ENCODE results near the gene TK2. TPM values are rescaled to one million over a fixed set of nuclear protein-coding genes. Genes with fewer than 3 reads are reported as not detected.

Gene TK2
- total RNA-seq, 6 experiments from 2014 or later, result 29.1 to 43.8 (median 32.6) TPM

DNA sequence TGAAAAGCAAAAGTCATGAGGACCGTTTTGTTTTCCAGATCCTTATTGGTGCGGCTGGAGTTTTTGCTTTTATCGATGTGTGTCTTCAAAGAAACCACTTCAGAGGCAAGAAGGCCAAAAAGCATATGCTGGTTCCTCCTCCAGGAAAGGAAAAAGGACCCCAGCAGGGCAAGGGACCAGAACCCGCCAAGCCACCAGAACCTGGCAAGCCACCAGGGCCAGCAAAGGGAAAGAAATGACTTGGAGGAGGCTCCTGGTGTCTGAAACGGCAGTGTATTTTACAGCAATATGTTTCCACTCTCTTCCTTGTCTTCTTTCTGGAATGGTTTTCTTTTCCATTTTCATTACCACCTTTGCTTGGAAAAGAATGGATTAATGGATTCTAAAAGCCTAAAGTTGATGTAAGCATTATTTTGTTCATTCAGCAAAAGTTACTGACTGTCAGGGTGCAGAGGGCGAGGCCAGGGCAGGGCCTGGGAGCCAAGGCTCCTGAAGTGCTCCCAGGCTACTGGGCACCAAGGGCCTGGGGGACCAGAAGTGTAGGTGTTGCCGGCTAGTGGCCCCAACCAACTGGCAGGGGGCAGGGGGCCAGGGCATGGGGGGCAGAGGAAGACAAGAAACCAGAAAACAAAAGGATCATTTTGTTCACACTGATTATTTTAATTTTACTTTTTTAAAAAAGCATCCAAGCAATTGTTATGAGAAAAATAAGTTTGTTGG, 38.1 kb upstream of the TK2 start:
- TF ChIP-seq, protein P1, sequence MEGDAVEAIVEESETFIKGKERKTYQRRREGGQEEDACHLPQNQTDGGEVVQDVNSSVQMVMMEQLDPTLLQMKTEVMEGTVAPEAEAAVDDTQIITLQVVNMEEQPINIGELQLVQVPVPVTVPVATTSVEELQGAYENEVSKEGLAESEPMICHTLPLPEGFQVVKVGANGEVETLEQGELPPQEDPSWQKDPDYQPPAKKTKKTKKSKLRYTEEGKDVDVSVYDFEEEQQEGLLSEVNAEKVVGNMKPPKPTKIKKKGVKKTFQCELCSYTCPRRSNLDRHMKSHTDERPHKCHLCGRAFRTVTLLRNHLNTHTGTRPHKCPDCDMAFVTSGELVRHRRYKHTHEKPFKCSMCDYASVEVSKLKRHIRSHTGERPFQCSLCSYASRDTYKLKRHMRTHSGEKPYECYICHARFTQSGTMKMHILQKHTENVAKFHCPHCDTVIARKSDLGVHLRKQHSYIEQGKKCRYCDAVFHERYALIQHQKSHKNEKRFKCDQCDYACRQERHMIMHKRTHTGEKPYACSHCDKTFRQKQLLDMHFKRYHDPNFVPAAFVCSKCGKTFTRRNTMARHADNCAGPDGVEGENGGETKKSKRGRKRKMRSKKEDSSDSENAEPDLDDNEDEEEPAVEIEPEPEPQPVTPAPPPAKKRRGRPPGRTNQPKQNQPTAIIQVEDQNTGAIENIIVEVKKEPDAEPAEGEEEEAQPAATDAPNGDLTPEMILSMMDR (IDR thresholded peaks at IDR 0.05), result no peak
- Mint-ChIP-seq H3K9me3 (no peaks in the 10 kb centered on the region), H3K4me3 (no peak overlapping the region), H3K27ac (no peak overlapping the region), H3K4me1 (ENCODE audit: low read depth) (no peaks in the 10 kb centered on the region), H3K36me3 (ENCODE audit: low read depth) (no peaks in the 10 kb centered on the region), H3K27me3 (ENCODE audit: insufficient read depth) (peaks cover 12% of the 10 kb centered on the region)
- no peak for DNase-seq

DNA sequence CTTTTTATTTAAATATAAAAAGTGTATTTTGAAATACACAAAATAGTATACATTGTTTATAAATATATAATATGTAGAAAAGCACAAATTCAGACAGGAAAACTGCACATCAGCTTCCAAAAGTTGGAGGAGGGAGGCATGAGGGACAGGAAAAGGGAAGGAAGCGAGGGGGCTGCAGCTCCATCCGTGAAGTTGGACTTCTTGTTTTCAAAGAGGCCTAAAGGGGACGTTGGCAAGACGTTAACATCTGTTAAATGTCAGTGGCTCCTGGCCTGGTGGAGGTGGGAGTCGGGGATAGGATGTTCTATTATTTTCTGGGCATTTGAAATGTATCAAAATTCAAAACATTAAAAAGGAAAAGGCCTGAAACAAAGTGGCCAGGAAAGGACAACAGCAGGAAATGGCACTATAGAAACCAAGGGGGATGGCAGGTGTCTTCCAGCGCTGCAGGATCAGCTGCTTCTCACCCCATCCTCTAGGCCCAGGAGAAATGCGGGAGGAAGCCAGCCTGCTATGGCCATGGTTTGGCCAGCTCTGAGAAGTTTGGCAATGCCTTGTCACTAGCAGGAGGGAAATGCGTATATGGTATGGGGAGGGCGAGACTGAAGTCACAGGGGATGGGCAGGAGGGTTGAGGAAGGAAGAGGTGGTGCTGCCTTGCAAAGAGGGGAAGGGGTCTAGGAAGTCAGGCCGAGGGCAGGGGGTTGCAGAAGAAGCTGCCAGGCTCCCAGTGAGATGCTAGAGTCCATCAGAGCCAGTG, 35.7 kb upstream of the TK2 start:
- Mint-ChIP-seq H3K36me3 (ENCODE audit: low read depth) (no peaks in the 10 kb centered on the region), H3K27ac (no peak overlapping the region), H3K9me3 (no peaks in the 10 kb centered on the region), H3K4me1 (ENCODE audit: low read depth) (peaks cover 12% of the 10 kb centered on the region), H3K27me3 (ENCODE audit: insufficient read depth) (peaks cover 2% of the 10 kb centered on the region), H3K4me3 (no peak overlapping the region)
- TF ChIP-seq, protein P1 (IDR thresholded peaks at IDR 0.05), result no peak
- no peak for DNase-seq

DNA sequence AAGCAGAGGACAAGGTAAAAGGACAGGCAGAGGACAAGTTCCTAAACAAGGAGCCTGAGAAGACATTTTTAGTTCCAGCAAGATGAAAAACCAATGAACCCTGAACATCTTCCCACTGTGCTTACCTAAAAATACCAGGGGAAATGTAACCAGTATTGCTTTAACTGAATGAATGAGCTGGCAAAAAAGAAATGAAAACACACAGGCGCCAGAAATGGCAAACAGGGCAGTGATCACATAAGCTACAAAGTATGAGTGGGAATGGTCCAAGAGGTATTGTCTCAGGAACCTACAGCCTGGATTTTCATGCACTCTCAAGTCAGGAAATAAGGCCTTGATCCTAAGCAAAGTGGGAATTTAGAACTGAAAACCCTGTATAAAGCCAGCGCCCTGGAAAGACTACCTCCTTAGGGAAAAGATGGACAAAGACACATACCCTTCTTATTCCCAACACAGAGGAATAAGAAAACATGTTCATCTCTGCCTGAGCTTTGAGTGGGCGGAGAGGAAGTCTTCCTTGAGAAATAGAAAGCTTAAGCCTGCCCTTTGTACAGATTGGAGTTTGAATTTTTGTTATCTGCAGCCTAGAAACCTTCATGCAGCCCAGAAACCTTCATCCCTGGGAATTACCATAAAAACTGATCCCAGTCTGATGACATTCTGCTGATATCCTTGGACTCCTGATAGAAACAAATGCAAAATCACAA, 31.5 kb upstream of the TK2 start:
- peaks cover 20% of the 10 kb centered on the region for H3K4me1 Mint-ChIP-seq (ENCODE audit: low read depth)
- no peak overlapping the region; the same call in 1 of the 2 replicates for H3K27ac Mint-ChIP-seq
- H3K9me3 Mint-ChIP-seq, result no peaks in the 10 kb centered on the region
- DNase-seq, result no peak
- H3K4me3 Mint-ChIP-seq, result no peak overlapping the region
- H3K27me3 Mint-ChIP-seq (ENCODE audit: insufficient read depth), result peaks cover 8% of the 10 kb centered on the region
- TF ChIP-seq, protein P1 (IDR thresholded peaks at IDR 0.05), result no peak
- H3K36me3 Mint-ChIP-seq (ENCODE audit: low read depth), result no peaks in the 10 kb centered on the region

DNA sequence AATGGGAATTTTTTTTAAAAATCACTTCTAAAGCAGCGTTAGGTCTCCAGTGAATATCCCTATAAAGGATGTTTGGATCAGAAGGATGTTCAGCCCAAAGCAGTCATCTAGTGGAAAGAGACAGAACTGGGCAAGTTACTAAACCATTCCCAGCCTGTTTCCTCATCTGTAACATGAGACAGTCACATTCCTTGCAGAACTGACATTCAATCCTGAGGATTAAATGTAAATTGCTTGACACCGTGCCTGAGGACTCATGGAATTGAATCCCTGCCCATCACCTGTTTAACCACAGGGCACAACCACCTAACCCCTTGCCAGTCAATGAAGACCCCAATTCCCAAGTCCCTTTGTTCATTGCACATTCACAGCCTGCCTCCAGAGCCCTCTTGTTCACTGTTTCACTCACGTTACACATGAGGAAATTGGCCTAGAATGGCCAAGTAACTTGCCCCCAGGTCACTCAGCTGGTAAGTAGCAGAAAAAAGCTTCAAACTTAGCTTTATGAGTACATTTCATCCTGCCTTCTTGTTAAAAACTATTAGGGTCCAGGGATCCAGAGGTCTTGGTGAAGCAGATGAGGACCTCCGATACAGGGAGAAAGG, 30.8 kb upstream of the TK2 start:
- Mint-ChIP-seq H3K36me3 (ENCODE audit: low read depth) (no peaks in the 10 kb centered on the region), H3K27me3 (ENCODE audit: insufficient read depth) (peaks cover 8% of the 10 kb centered on the region), H3K4me1 (ENCODE audit: low read depth) (peaks cover 20% of the 10 kb centered on the region), H3K4me3 (no peak overlapping the region), H3K9me3 (no peaks in the 10 kb centered on the region), H3K27ac (peak overlapping the region; percentile 27; the same call in 1 of the 2 replicates)
- TF ChIP-seq, protein P1 (IDR thresholded peaks at IDR 0.05), result peak; percentile 29
- peak; percentile 72 for DNase-seq
